Mesothelial cell of epicardium (in vitro differentiated cells): Measurements from ENCODE around the gene GABRB3. TPM values are rescaled to one million over a fixed set of nuclear protein-coding genes. Genes with fewer than 3 reads are reported as not detected.

ENCODE experiments used
- DNase-seq, 2 experiments: peaks; one replicate each; pipeline ENCODE4 v3.0.0; 2021; ENCODE audit warnings: low spot score in 2 of 2; ENCODE audit not compliant: unreplicated experiment in 2 of 2
- H3K27ac Mint-ChIP-seq: 2 replicates; pipeline ENCODE4 v1.8.0; 2021; ENCODE audit warnings: mixed read lengths
- H3K27me3 Mint-ChIP-seq: 2 replicates; pipeline ENCODE4 v1.8.0; 2021; ENCODE audit warnings: low read depth, mixed read lengths
- H3K36me3 Mint-ChIP-seq: 2 replicates; pipeline ENCODE4 v1.8.0; 2021; ENCODE audit warnings: mixed read lengths
- H3K4me1 Mint-ChIP-seq: 2 replicates; pipeline ENCODE4 v1.8.0; 2021; ENCODE audit warnings: mixed read lengths
- H3K4me3 Mint-ChIP-seq: 2 replicates; pipeline ENCODE4 v1.8.0; 2021; ENCODE audit warnings: mild to moderate bottlenecking, moderate library complexity, mixed read lengths
- H3K9me3 Mint-ChIP-seq: 2 replicates; pipeline ENCODE4 v1.8.0; 2021; ENCODE audit warnings: mixed read lengths
- CTCF ChIP-seq: fragments of 200-600 bp; sonication (generic); IDR thresholded peaks from one replicate; pipeline ENCODE4 v1.5.0; 2021; ENCODE audit warnings: antibody characterized with exemption; ENCODE audit not compliant: unreplicated experiment
- total RNA-seq: library from RNA; stranded (reverse); gene quantifications from 3 replicates; pipeline ENCODE4 v1.2.1, GENCODE V29; 2021

Gene GABRB3
- total RNA-seq, 1 donor from 2014 or later: 3.4 TPM

GRCh38 chr15:26521130-26521529, 251.7 kb downstream of the GABRB3 start:
- Mint-ChIP-seq H3K4me1 (no peaks in the 10 kb centered on the region), H3K27ac (no peak overlapping the region), H3K9me3 (peaks cover 10% of the 10 kb centered on the region), H3K4me3 (no peak overlapping the region), H3K36me3 (no peaks in the 10 kb centered on the region), H3K27me3 (no peaks in the 10 kb centered on the region)
- TF ChIP-seq CTCF: no peak
- no peak for DNase-seq

GRCh38 chr15:26518885-26519284, 254.0 kb downstream of the GABRB3 start:
- H3K27me3 Mint-ChIP-seq: no peaks in the 10 kb centered on the region
- no peak overlapping the region for H3K27ac Mint-ChIP-seq
- TF ChIP-seq CTCF: no peak

GRCh38 chr15:26516102-26516980, 256.5 kb downstream of the GABRB3 start:
- H3K27me3 Mint-ChIP-seq: no peaks in the 10 kb centered on the region
- no peak for DNase-seq
- H3K9me3 Mint-ChIP-seq: peaks cover 12% of the 10 kb centered on the region
- no peaks in the 10 kb centered on the region for H3K4me1 Mint-ChIP-seq
- no peak overlapping the region for H3K4me3 Mint-ChIP-seq
- H3K36me3 Mint-ChIP-seq: no peaks in the 10 kb centered on the region
- no peak overlapping the region for H3K27ac Mint-ChIP-seq
- no peak for TF ChIP-seq CTCF

More at GRCh38 chr15:26518885-26519284, 254.0 kb downstream of the GABRB3 start:
- no peaks in the 10 kb centered on the region for H3K36me3 Mint-ChIP-seq
- no peak overlapping the region for H3K4me3 Mint-ChIP-seq
- no peaks in the 10 kb centered on the region for H3K4me1 Mint-ChIP-seq
- no peaks in the 10 kb centered on the region for H3K9me3 Mint-ChIP-seq
- no peak for DNase-seq

GRCh38 chr15:26504009-26504408, 268.9 kb downstream of the GABRB3 start:
- DNase-seq: no peak
- peaks cover 1% of the 10 kb centered on the region for H3K27me3 Mint-ChIP-seq
- no peaks in the 10 kb centered on the region for H3K4me1 Mint-ChIP-seq
- no peak overlapping the region for H3K4me3 Mint-ChIP-seq
- H3K27ac Mint-ChIP-seq: no peak overlapping the region
- H3K9me3 Mint-ChIP-seq: no peaks in the 10 kb centered on the region
- TF ChIP-seq CTCF: no peak
- H3K36me3 Mint-ChIP-seq: no peaks in the 10 kb centered on the region

Other genes with a start within 250 kb of the GABRB3 start
- gene GABRA5, start 94.0 kb upstream of the GABRB3 start, total RNA-seq: 0.11 to 0.49 TPM (median 0.45 TPM) in 3 replicates
- gene GABRG3, start 198.1 kb upstream of the GABRB3 start, total RNA-seq: 2.5 to 3.1 TPM (median 3.0 TPM) in 3 replicates